OCI-LY3 (cell line): Measurements from ENCODE around the gene SF3A2.

Experiments
- H2AFZ ChIP-seq: fragments of 200-600, 300-600 bp; shearing (Covaris generic); 2 replicates; pipeline ENCODE4 v1.6.0; 2014; ENCODE audit warnings: antibody characterized with exemption, low read depth, low read length
- H3K27ac ChIP-seq: fragments of 200-600, 300-600 bp; sonication (generic); 2 replicates; pipeline ENCODE4 v1.5.1; 2014; ENCODE audit warnings: mild to moderate bottlenecking, low read length, moderate library complexity, mixed read lengths
- H3K27me3 ChIP-seq: fragments of 200-600, 300-600 bp; sonication (generic); 2 replicates; pipeline ENCODE4 v1.6.1; 2014; ENCODE audit warnings: low read depth, low read length, mixed read lengths
- H3K36me3 ChIP-seq: fragments of 200-600, 300-600 bp; sonication (generic); replicated peaks from 2 replicates; pipeline ENCODE3; 2014; ENCODE audit warnings: low read depth, low read length, mixed read lengths
- H3K4me1 ChIP-seq: fragments of 300-600, 200-600 bp; sonication (generic); 2 replicates; pipeline ENCODE4 v1.6.1; 2014; ENCODE audit warnings: low read length, mixed read lengths
- H3K4me2 ChIP-seq: fragments of 200-600, 300-600 bp; sonication (generic); 2 replicates; pipeline ENCODE4 v1.6.1; 2014; ENCODE audit warnings: low read length, mixed read lengths
- H3K4me3 ChIP-seq: fragments of 300-600, 200-600 bp; sonication (generic); 2 replicates; pipeline ENCODE4 v1.5.1; 2014; ENCODE audit warnings: antibody characterized with exemption, mild to moderate bottlenecking, low read length, moderate library complexity
- H3K79me2 ChIP-seq: fragments of 300-600, 200-600 bp; shearing (Covaris generic); 2 replicates; pipeline ENCODE4 v1.6.1; 2014; ENCODE audit warnings: mild to moderate bottlenecking, low read length, mixed read lengths
- H3K9ac ChIP-seq: fragments of 300-600, 200-600 bp; shearing (Covaris generic); 2 replicates; pipeline ENCODE4 v1.6.0; 2014; ENCODE audit warnings: mild to moderate bottlenecking, low read length, moderate library complexity
- H3K9me3 ChIP-seq: fragments of 200-600, 300-600 bp; shearing (Covaris generic); 2 replicates; pipeline ENCODE4 v1.6.1; 2014; ENCODE audit warnings: low read length, mixed read lengths; ENCODE audit not compliant: insufficient read depth
- H4K20me1 ChIP-seq: fragments of 200-600, 300-600 bp; sonication (generic); 2 replicates; pipeline ENCODE4 v1.6.1; 2016; ENCODE audit warnings: low read length, mixed read lengths; ENCODE audit not compliant: insufficient read depth
- CTCF ChIP-seq: fragments of 200-600, 300-600 bp; sonication (generic); IDR thresholded peaks from 2 replicates; pipeline ENCODE4 v1.5.1; 2014; ENCODE audit warnings: antibody characterized with exemption, low read length, low read depth
- EZH2phosphoT487 ChIP-seq: fragments of 200-600 bp; shearing (Covaris generic); IDR thresholded peaks from 2 replicates; pipeline ENCODE4 v1.6.1; 2018; ENCODE audit warnings: antibody characterized with exemption, mixed run types, low read depth

The SF3A2 gene

DNA sequence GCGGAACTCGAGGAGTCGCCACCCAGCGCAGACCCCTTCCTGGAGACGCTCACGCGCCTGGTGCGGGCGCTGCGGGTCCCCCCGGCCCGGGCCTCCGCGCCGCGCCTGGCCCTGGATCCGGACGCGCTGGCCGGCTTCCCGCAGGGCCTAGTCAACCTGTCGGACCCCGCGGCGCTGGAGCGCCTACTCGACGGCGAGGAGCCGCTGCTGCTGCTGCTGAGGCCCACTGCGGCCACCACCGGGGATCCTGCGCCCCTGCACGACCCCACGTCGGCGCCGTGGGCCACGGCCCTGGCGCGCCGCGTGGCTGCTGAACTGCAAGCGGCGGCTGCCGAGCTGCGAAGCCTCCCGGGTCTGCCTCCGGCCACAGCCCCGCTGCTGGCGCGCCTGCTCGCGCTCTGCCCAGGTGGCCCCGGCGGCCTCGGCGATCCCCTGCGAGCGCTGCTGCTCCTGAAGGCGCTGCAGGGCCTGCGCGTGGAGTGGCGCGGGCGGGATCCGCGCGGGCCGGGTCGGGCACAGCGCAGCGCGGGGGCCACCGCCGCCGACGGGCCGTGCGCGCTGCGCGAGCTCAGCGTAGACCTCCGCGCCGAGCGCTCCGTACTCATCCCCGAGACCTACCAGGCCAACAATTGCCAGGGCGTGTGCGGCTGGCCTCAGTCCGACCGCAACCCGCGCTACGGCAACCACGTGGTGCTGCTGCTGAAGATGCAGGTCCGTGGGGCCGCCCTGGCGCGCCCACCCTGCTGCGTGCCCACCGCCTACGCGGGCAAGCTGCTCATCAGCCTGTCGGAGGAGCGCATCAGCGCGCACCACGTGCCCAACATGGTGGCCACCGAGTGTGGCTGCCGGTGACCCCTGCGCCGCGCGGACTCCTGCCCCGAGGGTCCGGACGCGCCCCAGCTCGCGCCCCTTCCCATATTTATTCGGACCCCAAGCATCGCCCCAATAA is 14.8 kb downstream of the SF3A2 start:
- H3K79me2 ChIP-seq = no peaks in the 10 kb centered on the region
- H3K4me3 ChIP-seq = no peak overlapping the region
- H3K4me2 ChIP-seq = no peak overlapping the region
- no peaks in the 10 kb centered on the region for H3K27me3 ChIP-seq
- H2AFZ ChIP-seq = no peak overlapping the region
- no peaks in the 10 kb centered on the region for H3K9me3 ChIP-seq
- H3K9ac ChIP-seq = no peak overlapping the region
- peaks cover 12% of the 10 kb centered on the region for H4K20me1 ChIP-seq
- H3K4me1 ChIP-seq = peaks cover 9% of the 10 kb centered on the region; the same call in 1 of the 2 replicates
- no peak overlapping the region for H3K27ac ChIP-seq
- peaks cover 38% of the 10 kb centered on the region for H3K36me3 ChIP-seq
- TF ChIP-seq CTCF = no peak
- no peak for TF ChIP-seq EZH2phosphoT487

DNA sequence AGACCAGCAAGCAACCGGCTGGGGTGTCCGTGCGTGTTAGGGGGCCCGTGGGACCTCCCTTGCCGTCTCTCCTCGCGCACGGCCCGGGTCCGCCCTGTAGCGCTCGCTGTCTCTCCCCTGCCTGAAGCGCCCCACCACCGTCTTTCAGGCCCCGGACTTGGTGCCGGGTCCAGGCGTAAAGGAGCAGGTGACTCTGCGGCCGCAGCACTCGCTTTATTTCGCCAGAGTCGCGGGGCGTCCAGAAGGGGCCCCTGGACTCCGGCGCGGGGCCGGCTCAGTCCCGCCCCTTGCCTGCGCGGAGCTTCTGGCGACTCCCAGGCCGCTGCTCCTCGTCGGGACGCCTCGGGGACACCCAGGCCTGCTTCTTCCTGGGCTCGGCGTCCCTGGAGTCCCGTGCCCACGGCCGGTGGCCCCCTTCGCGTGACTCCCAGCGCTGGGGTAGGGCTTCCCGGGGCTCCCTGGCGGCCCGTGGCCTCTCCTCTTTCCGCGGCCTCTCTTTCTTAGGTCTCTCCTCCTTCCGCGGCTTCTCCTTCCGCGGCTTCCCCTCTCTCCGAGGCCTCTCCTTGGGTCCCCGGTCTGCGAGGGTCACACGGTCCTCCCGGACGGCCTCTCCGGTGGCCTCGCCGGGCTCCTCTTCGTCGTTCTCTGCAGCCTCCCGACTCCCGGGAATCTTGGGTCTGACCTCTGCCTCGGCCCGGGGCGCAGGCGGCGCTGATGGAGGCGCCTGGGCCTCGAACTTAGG is 15.6 kb downstream of the SF3A2 start:
- no peak overlapping the region for H2AFZ ChIP-seq
- H3K79me2 ChIP-seq = no peaks in the 10 kb centered on the region
- TF ChIP-seq EZH2phosphoT487 (no peak), CTCF (no peak)
- no peak overlapping the region for H3K4me3 ChIP-seq
- H3K27me3 ChIP-seq = no peaks in the 10 kb centered on the region
- peaks cover 10% of the 10 kb centered on the region for H4K20me1 ChIP-seq
- no peak overlapping the region for H3K9ac ChIP-seq
- H3K4me2 ChIP-seq = no peak overlapping the region
- H3K36me3 ChIP-seq = peaks cover 30% of the 10 kb centered on the region
- no peaks in the 10 kb centered on the region for H3K9me3 ChIP-seq
- no peak overlapping the region for H3K27ac ChIP-seq
- H3K4me1 ChIP-seq = peaks cover 14% of the 10 kb centered on the region

DNA sequence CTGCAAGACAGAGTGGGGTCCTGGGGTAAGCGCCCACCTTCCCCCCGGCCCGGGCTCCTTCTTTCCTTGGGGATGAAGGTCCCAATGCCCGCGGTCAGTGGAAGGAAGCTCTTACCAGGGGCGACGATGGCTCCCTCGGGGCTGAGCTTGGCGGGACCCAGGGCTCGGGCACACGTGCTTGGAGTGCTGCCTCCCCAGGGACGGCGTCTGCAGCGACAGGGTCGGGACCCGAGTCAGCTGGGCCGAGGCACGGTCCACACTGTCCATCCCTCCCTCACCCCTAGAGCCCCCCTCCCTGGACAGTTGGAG is 16.1 kb downstream of the SF3A2 start:
- TF ChIP-seq CTCF = no peak
- no peak for TF ChIP-seq EZH2phosphoT487
- H3K79me2 ChIP-seq = no peaks in the 10 kb centered on the region

More for the DNA sequence above, 16.1 kb downstream of the SF3A2 start:
- Histone ChIP-seq H3K27ac (no peak overlapping the region), H3K9me3 (no peaks in the 10 kb centered on the region), H3K4me1 (peaks cover 18% of the 10 kb centered on the region), H3K4me3 (no peak overlapping the region), H3K27me3 (no peaks in the 10 kb centered on the region), H3K36me3 (peaks cover 25% of the 10 kb centered on the region), H3K4me2 (no peak overlapping the region), H3K9ac (no peak overlapping the region), H4K20me1 (peaks cover 8% of the 10 kb centered on the region; the same call in 1 of the 2 replicates), H2AFZ (no peak overlapping the region)
